Parathyroid adenoma (tissue), 2 donors: Measurements from ENCODE around the gene TMEM82.
A peak's percentile ranks its signal among the peaks of the same experiment; 100 is the strongest.

Source experiments
- H2AFZ ChIP-seq: fragments of 300-600 bp; sonication (generic); one replicate; pipeline ENCODE4 v1.7.0; 2017; ENCODE audit warnings: antibody characterized with exemption, mild to moderate bottlenecking
- H3K27ac ChIP-seq: fragments of 300-600 bp; sonication (generic); one replicate; pipeline ENCODE4 v1.7.0; 2017
- H3K27me3 ChIP-seq: fragments of 300-600 bp; sonication (generic); one replicate; pipeline ENCODE4 v1.7.0; 2017; ENCODE audit warnings: low read length; ENCODE audit not compliant: control insufficient read depth, insufficient read depth
- H3K36me3 ChIP-seq: fragments of 300-600 bp; sonication (generic); one replicate; pipeline ENCODE4 v1.7.0; 2017; ENCODE audit warnings: low read length; ENCODE audit not compliant: control insufficient read depth, insufficient read depth
- H3K4me1 ChIP-seq: fragments of 300-600 bp; sonication (generic); one replicate; pipeline ENCODE4 v1.7.0; 2017; ENCODE audit warnings: control low read depth
- H3K4me2 ChIP-seq: fragments of 300-600 bp; sonication (generic); one replicate; pipeline ENCODE4 v1.7.0; 2017; ENCODE audit warnings: low read length
- H3K4me3 ChIP-seq: fragments of 300-600 bp; sonication (generic); one replicate; pipeline ENCODE4 v1.7.0; 2017; ENCODE audit warnings: low read depth, low read length
- H3K79me2 ChIP-seq: fragments of 300-600 bp; sonication (generic); one replicate; pipeline ENCODE4 v1.7.0; 2017; ENCODE audit warnings: control low read depth
- H3K9ac ChIP-seq: fragments of 300-600 bp; sonication (generic); one replicate; pipeline ENCODE4 v1.7.0; 2017; ENCODE audit warnings: mild to moderate bottlenecking
- H3K9me3 ChIP-seq: fragments of 300-600 bp; sonication (generic); one replicate; pipeline ENCODE4 v1.7.0; 2017; ENCODE audit warnings: low read length; ENCODE audit not compliant: control insufficient read depth
- TF ChIP-seq, protein P1 (sequence below): fragments of 300-600 bp; sonication (generic); IDR thresholded peaks from one replicate; pipeline ENCODE4 v1.7.0; 2017; ENCODE audit warnings: antibody characterized with exemption, mild to moderate bottlenecking
- donor health status: primary hyperparathyroidism.

TMEM82 gene

DNA sequence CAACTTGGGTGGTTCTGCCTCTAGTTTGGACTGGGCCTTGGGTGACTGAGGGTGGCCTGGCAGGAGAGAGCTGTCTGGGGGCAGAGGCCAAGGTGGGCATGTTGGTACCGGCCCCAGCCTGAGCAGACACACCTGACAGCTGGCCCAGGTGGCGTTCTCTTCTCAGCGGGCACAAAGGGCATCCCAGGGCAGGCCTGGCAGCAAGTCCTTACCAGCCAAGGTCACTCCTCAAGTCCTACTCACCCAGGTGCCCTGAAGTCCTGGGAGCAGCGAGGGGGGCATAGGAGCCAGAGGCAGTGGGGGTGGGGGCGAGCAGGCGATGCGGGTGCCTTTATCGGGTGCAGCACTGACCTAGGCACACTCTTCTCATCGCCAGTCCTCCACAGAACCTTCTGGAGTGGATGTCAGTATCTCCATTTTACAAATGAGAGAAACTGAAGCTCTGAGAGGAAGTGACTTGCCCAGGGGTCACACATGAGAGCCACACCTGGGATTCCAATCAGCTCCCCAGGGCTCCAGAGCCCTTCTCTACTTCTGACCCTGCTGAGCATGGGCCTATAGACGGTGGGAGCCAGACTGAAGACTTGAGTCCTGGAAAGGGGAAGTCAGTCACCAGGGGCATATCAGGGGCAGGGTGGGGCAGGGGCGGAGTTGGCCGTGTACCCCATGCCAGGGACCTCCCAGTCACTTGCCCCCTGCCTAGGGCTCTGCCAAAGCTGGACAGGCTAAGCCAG is 6.8 kb upstream of the TMEM82 start:
- Histone ChIP-seq H3K27ac (peak overlapping the region; percentile 92), H3K79me2 (no peaks in the 10 kb centered on the region), H3K36me3 (no peaks in the 10 kb centered on the region), H3K4me2 (peak overlapping the region; percentile 62), H3K27me3 (no peaks in the 10 kb centered on the region), H2AFZ (no peak overlapping the region), H3K4me3 (no peak overlapping the region), H3K4me1 (peaks cover 14% of the 10 kb centered on the region), H3K9me3 (no peaks in the 10 kb centered on the region), H3K9ac (no peak overlapping the region)
- TF ChIP-seq, protein P1, sequence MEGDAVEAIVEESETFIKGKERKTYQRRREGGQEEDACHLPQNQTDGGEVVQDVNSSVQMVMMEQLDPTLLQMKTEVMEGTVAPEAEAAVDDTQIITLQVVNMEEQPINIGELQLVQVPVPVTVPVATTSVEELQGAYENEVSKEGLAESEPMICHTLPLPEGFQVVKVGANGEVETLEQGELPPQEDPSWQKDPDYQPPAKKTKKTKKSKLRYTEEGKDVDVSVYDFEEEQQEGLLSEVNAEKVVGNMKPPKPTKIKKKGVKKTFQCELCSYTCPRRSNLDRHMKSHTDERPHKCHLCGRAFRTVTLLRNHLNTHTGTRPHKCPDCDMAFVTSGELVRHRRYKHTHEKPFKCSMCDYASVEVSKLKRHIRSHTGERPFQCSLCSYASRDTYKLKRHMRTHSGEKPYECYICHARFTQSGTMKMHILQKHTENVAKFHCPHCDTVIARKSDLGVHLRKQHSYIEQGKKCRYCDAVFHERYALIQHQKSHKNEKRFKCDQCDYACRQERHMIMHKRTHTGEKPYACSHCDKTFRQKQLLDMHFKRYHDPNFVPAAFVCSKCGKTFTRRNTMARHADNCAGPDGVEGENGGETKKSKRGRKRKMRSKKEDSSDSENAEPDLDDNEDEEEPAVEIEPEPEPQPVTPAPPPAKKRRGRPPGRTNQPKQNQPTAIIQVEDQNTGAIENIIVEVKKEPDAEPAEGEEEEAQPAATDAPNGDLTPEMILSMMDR, result no peak

DNA sequence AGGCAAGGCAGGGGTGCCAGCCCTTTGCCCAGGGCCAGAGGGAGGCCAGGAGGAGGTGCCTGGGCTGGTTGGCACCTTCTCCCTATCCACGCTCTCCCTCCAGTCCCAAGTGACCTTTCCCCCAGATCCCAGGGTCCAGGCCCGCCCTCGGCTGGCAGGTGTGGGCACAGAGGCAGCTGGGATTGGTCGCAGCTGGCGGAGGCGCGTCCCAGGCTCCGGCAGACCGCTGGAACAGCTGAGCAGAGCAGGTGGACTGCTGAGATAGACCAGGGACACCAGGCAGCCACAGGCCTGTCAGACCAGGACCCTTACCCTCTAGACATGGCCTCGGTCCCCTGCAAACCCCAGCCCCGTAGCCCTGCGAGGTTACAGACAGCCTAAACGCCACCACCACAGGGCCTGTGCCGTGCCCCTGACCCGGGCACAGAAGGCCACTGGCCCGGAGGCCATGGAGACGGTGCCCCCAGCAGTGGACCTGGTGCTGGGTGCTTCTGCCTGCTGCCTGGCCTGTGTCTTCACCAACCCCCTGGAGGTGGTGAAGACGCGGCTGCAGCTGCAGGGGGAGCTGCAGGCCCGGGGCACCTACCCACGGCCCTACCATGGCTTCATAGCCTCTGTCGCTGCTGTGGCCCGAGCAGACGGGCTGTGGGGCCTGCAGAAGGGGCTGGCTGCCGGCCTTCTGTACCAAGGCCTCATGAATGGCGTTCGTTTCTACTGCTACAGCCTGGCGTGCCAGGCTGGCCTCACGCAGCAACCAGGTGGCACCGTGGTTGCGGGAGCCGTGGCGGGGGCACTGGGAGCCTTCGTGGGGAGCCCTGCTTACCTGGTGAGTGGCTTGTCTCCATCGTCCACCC is 6.0 kb upstream of the TMEM82 start, which contains the start of gene SLC25A34:
SLC25A34 (plus strand) TSS at position 221 of the 854 bp plus-strand sequence; CDS start at position 449, 228 bp downstream.
- Histone ChIP-seq H2AFZ (no peak within 1 kb of the TSS), H3K27me3 (no peaks in the 10 kb centered on the region), H3K4me1 (peaks cover 14% of the 10 kb centered on the region), H3K79me2 (no peaks in the 10 kb centered on the region), H3K4me2 (peak within 1 kb of the TSS; percentile 62), H3K9ac (no peak within 1 kb of the TSS), H3K9me3 (no peaks in the 10 kb centered on the region), H3K36me3 (no peaks in the 10 kb centered on the region), H3K27ac (peak within 1 kb of the TSS; percentile 92), H3K4me3 (no peak within 1 kb of the TSS)
- TF ChIP-seq, protein P1, result no peak

DNA sequence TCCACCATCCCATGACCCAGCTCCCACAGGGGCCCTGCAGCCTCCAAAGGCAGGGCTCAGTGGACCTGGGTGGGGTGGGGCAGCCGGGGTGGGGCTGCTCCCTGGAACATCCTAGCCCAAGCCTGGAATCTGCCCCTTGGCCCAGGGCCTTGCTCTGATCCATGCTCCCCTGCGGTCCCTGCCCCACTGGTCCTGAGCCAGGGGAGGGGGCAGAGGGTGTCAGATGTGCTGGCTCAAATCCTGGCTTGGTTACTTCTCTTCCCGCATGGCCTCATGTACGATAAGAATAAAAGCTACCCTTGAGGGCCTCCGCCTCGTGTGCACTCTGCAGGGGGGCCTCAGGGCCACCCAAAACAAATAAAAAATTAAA is 5.4 kb upstream of the TMEM82 start:
- no peaks in the 10 kb centered on the region for H3K36me3 ChIP-seq
- no peaks in the 10 kb centered on the region for H3K9me3 ChIP-seq
- no peak overlapping the region for H3K4me3 ChIP-seq
- H3K27me3 ChIP-seq, result no peaks in the 10 kb centered on the region
- no peaks in the 10 kb centered on the region for H3K79me2 ChIP-seq
- no peak overlapping the region for H3K9ac ChIP-seq
- H3K4me1 ChIP-seq, result peaks cover 14% of the 10 kb centered on the region
- peak overlapping the region; percentile 62 for H3K4me2 ChIP-seq
- TF ChIP-seq, protein P1, result no peak
- peak overlapping the region; percentile 92 for H3K27ac ChIP-seq
- H2AFZ ChIP-seq, result no peak overlapping the region

DNA sequence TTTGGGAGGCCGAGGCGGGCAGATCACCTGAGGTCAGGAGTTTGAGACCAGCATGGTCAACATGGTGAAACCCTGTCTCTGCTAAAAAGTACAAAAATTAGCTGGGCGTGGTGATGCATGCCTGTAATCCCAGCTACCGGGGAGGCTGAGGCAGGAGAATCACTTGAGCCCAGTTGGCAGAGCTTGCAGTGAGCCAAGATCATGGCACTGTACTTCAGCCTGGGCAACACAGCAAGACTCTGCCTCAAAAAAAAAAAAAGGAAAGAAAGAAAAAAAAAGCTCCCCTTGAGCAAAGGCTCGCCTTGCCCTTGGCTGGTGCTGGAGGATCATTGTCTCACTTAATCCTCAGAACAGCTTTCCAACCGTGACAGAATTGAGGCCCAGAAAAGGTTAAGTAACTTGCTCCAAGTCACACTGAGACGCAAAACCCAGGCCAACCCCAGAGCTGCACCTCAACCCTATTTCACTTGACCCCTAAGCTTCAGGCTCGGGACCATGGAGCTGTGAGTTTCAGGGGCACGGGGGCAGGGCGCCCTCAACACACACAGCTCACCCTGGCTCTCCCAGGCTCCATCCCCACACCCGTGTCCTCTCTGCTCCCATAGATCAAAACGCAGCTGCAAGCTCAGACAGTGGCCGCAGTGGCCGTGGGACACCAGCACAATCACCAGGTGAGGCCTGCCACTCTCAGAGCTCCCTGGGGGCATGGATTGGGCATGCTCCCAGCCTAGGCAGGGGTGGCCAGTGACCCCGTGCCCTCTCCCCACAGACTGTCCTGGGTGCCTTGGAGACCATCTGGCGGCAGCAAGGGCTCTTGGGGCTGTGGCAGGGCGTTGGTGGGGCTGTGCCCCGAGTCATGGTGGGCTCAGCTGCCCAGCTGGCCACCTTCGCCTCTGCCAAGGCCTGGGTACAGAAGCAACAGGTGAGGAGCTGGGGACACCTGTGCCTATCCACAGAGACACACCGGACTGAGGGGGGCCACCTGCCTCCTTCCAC is 4.7 kb upstream of the TMEM82 start:
- TF ChIP-seq, protein P1, result no peak
- Histone ChIP-seq H3K27me3 (no peaks in the 10 kb centered on the region), H3K4me3 (no peak overlapping the region), H3K4me1 (peaks cover 14% of the 10 kb centered on the region), H3K79me2 (no peaks in the 10 kb centered on the region), H3K9ac (no peak overlapping the region), H3K27ac (peak overlapping the region; percentile 92), H3K4me2 (no peak overlapping the region), H2AFZ (no peak overlapping the region), H3K9me3 (no peaks in the 10 kb centered on the region), H3K36me3 (no peaks in the 10 kb centered on the region)
